Measurements from ENCODE around the gene CFHR5. TPM values are rescaled to one million over a fixed set of nuclear protein-coding genes. Genes with fewer than 3 reads are reported as not detected.

Gene CFHR5
- total and polyA plus RNA-seq, 8 donors: not detected

- H3K36me3 ChIP-seq: no peaks in the 10 kb centered on the region
- no peaks in the 10 kb centered on the region for H3K27me3 ChIP-seq
- no peaks in the 10 kb centered on the region for H3K4me1 ChIP-seq
- TF ChIP-seq CTCF (IDR thresholded peaks at IDR 0.05): no peak
- no peaks in the 10 kb centered on the region for H3K9me3 ChIP-seq
- DNase-seq: no peak
- no peak overlapping the region for H3K27ac ChIP-seq
- ATAC-seq: no peak
- H3K4me3 ChIP-seq: no peak overlapping the region
- intact Hi-C loops (cut with DNase I): no loop called here
These were observed 25.8 kb downstream of the CFHR5 start for GRCh38 chr1:197003132-197003531.

GRCh38 chr1:197008861-197009260, 31.5 kb downstream of the CFHR5 start:
- Histone ChIP-seq H3K9me3 (peaks cover 0 to 10% of the 10 kb centered on the region in 2 donors), H3K4me1 (no peaks in the 10 kb centered on the region), H3K27me3 (no peaks in the 10 kb centered on the region), H3K36me3 (no peaks in the 10 kb centered on the region), H3K4me3 (no peak overlapping the region), H3K27ac (no peak overlapping the region)
- DNase-seq: no peak
- intact Hi-C loops (cut with DNase I): no loop called here
- no peak for ATAC-seq
- no peak for TF ChIP-seq CTCF (IDR thresholded peaks at IDR 0.05)

- no peak for DNase-seq
- no peaks in the 10 kb centered on the region for H3K27me3 ChIP-seq
- H3K36me3 ChIP-seq: no peaks in the 10 kb centered on the region
- TF ChIP-seq CTCF (IDR thresholded peaks at IDR 0.05): no peak
- no peak for ATAC-seq
- no peak overlapping the region for H3K27ac ChIP-seq
- no peak overlapping the region for H3K4me3 ChIP-seq
- no peaks in the 10 kb centered on the region for H3K4me1 ChIP-seq
- H3K9me3 ChIP-seq: peaks cover 0 to 10% of the 10 kb centered on the region in 2 donors
- intact Hi-C loops (cut with DNase I): no loop called here
These were observed 34.3 kb downstream of the CFHR5 start for GRCh38 chr1:197011614-197012013.

GRCh38 chr1:197013234-197013633, 35.9 kb downstream of the CFHR5 start:
- Histone ChIP-seq H3K4me3 (no peak overlapping the region), H3K36me3 (no peaks in the 10 kb centered on the region), H3K4me1 (no peaks in the 10 kb centered on the region), H3K27ac (no peak overlapping the region), H3K9me3 (peaks cover 0 to 10% of the 10 kb centered on the region in 2 donors), H3K27me3 (no peaks in the 10 kb centered on the region)
- intact Hi-C loops (cut with DNase I): no loop called here
- DNase-seq (no peak), ATAC-seq (no peak)
- no peak for TF ChIP-seq CTCF (IDR thresholded peaks at IDR 0.05)

GRCh38 chr1:197016751-197017150, 39.4 kb downstream of the CFHR5 start:
- no peak for DNase-seq
- no peak for TF ChIP-seq CTCF (IDR thresholded peaks at IDR 0.05)
- Histone ChIP-seq H3K9me3 (peaks cover 0 to 1% of the 10 kb centered on the region in 2 donors), H3K36me3 (no peaks in the 10 kb centered on the region), H3K4me3 (no peak overlapping the region), H3K4me1 (no peaks in the 10 kb centered on the region), H3K27me3 (no peaks in the 10 kb centered on the region), H3K27ac (no peak overlapping the region)
- no peak for ATAC-seq
- intact Hi-C loops (cut with DNase I): no loop called here
